BLaER1 treated with 17β-estradiol and CSF1 and Interleukin-3, amounts not matched to agents 10 nM and 100 nM (cell line): Measurements from ENCODE around the gene GBX1.

Experiments
- H3K27ac ChIP-seq, 11 experiments: shearing (Covaris generic); formaldehyde crosslinking; 2 replicates each; pipeline ENCODE4 v1.8.1; 2022
- H3K27me3 ChIP-seq, 11 experiments: shearing (Covaris generic); formaldehyde crosslinking; 2 replicates each; pipeline ENCODE4 v1.8.1; 2022
- H3K36me3 ChIP-seq, 11 experiments: shearing (Covaris generic); formaldehyde crosslinking; 2 replicates each; pipeline ENCODE4 v1.8.1; 2022
- H3K4me1 ChIP-seq, 10 experiments: shearing (Covaris generic); formaldehyde crosslinking; 2 replicates each; pipeline ENCODE4 v1.8.1; 2022
- H3K4me2 ChIP-seq, 11 experiments: shearing (Covaris generic); formaldehyde crosslinking; 2 replicates each; pipeline ENCODE4 v1.8.1; 2022
- H3K4me3 ChIP-seq, 10 experiments: shearing (Covaris generic); formaldehyde crosslinking; 2 replicates each; pipeline ENCODE4 v1.8.1; 2022
- H3K9ac ChIP-seq, 11 experiments: shearing (Covaris generic); formaldehyde crosslinking; 2 replicates each; pipeline ENCODE4 v1.8.1; 2022
- H3K9me3 ChIP-seq, 11 experiments: shearing (Covaris generic); formaldehyde crosslinking; replicated peaks in 1 of 11; 2 replicates each; pipeline ENCODE4 v1.8.1; 2022
- H4K20me1 ChIP-seq, 11 experiments: shearing (Covaris generic); formaldehyde crosslinking; 2 replicates each; pipeline ENCODE4 v1.8.1; 2022
- Cebpa-rat ChIP-seq, 11 experiments: shearing (Covaris generic); IDR thresholded peaks; 2 replicates each; pipeline ENCODE4 v1.8.1; 2022

GBX1 gene

GRCh38 chr7:151207804-151208203 lies 40.3 kb upstream of the GBX1 start:
- Histone ChIP-seq H3K27ac (no peak overlapping the region), H3K27me3 (peaks cover 0 to 27% (median 10%) of the 10 kb centered on the region in 11 experiments; a peak in 12 of 22 replicates), H3K36me3 (peaks cover 5 to 21% (median 14%) of the 10 kb centered on the region in 11 experiments; a peak in 21 of 22 replicates), H3K4me1 (peaks cover 0 to 24% (median 18%) of the 10 kb centered on the region in 10 experiments; a peak in 16 of 20 replicates), H3K4me2 (peak overlapping the region in 10 of 11 experiments; percentile 7 to 70 (median 62); a peak in 18 of 22 replicates), H3K9ac (no peak overlapping the region), H4K20me1 (peaks cover 0 to 52% (median 25%) of the 10 kb centered on the region in 11 experiments; a peak in 16 of 22 replicates), H3K9me3 (no peaks in the 10 kb centered on the region), H3K4me3 (no peak overlapping the region)
- TF ChIP-seq Cebpa-rat (IDR thresholded peaks at IDR 0.05): no peak

GRCh38 chr7:151207315-151207714 lies 39.8 kb upstream of the GBX1 start:
- Histone ChIP-seq H3K36me3 (peaks cover under 1 to 16% (median 9%) of the 10 kb centered on the region in 11 experiments; a peak in 19 of 22 replicates), H3K4me3 (no peak overlapping the region), H3K4me1 (peaks cover 0 to 24% (median 18%) of the 10 kb centered on the region in 10 experiments; a peak in 16 of 20 replicates), H3K9ac (0 out of 22 replicates have a peak overlapping the region, but pooled peaks of 1 of the 11 experiments have one; percentile 12), H4K20me1 (peaks cover 0 to 48% (median 20%) of the 10 kb centered on the region in 11 experiments; a peak in 16 of 22 replicates), H3K9me3 (no peaks in the 10 kb centered on the region), H3K27me3 (peaks cover 0 to 27% (median 14%) of the 10 kb centered on the region in 11 experiments; a peak in 12 of 22 replicates), H3K4me2 (peak overlapping the region in 10 of 11 experiments; percentile 7 to 70 (median 62); a peak in 18 of 22 replicates), H3K27ac (no peak overlapping the region)
- no peak for TF ChIP-seq Cebpa-rat (IDR thresholded peaks at IDR 0.05)

DNA sequence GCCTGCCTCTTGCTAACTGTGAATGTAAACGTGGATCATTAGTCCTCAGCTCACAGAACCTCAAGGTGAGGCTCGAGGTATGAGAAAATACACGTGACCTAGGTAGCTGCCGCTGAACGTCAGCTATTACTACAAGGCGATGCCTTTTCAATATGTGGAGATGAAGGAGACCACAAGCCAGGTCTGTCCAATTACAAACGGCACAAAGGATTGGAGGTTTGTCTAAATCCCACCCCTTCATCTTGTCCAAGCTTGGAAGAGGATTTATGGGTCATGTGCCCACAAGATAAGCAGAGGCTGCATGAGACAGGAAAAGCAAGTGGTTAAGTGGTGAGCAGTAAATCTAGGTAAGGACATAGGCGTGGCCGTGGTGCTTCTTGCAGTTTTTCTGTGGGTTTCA lies 39.4 kb upstream of the GBX1 start:
- H3K36me3 ChIP-seq: peaks cover 0 to 12% (median 5%) of the 10 kb centered on the region in 11 experiments; a peak in 12 of 22 replicates
- peaks cover 0 to 44% (median 16%) of the 10 kb centered on the region in 11 experiments; a peak in 12 of 22 replicates for H4K20me1 ChIP-seq
- H3K4me2 ChIP-seq: peak overlapping the region in 9 of 11 experiments; percentile 7 to 70 (median 64); a peak in 17 of 22 replicates
- no peaks in the 10 kb centered on the region for H3K9me3 ChIP-seq
- 0 out of 22 replicates have a peak overlapping the region, but pooled peaks of 1 of the 11 experiments have one; percentile 12 for H3K9ac ChIP-seq
- TF ChIP-seq Cebpa-rat (IDR thresholded peaks at IDR 0.05): no peak
- H3K4me3 ChIP-seq: no peak overlapping the region
- peaks cover 0 to 30% (median 14%) of the 10 kb centered on the region in 11 experiments; a peak in 12 of 22 replicates for H3K27me3 ChIP-seq
- no peak overlapping the region for H3K27ac ChIP-seq
- peaks cover 0 to 24% (median 18%) of the 10 kb centered on the region in 10 experiments; a peak in 16 of 20 replicates for H3K4me1 ChIP-seq

- no peak overlapping the region for H3K27ac ChIP-seq
- TF ChIP-seq Cebpa-rat (IDR thresholded peaks at IDR 0.05): no peak
- H3K4me1 ChIP-seq: peaks cover 0 to 24% (median 18%) of the 10 kb centered on the region in 10 experiments; a peak in 16 of 20 replicates
- H3K27me3 ChIP-seq: peaks cover 0 to 33% (median 21%) of the 10 kb centered on the region in 11 experiments; a peak in 12 of 22 replicates
- H4K20me1 ChIP-seq: peaks cover 0 to 32% (median 4%) of the 10 kb centered on the region in 11 experiments; a peak in 10 of 22 replicates
- peak overlapping the region in 1 of 11 experiments; percentile 8; a peak in 2 of 22 replicates for H3K4me2 ChIP-seq
- no peaks in the 10 kb centered on the region for H3K9me3 ChIP-seq
- no peak overlapping the region for H3K4me3 ChIP-seq
- no peak overlapping the region for H3K9ac ChIP-seq
- peaks cover 0 to 2% (median 0%) of the 10 kb centered on the region in 11 experiments; a peak in 1 of 22 replicates for H3K36me3 ChIP-seq
Observed at GRCh38 chr7:151205730-151206129, 38.2 kb upstream of the GBX1 start.

GRCh38 chr7:151204383-151205032 lies 37.0 kb upstream of the GBX1 start:
- Histone ChIP-seq H3K4me2 (no peak overlapping the region), H3K36me3 (no peaks in the 10 kb centered on the region), H4K20me1 (peaks cover 0 to 20% (median 0%) of the 10 kb centered on the region in 11 experiments; a peak in 7 of 22 replicates), H3K27me3 (peaks cover 0 to 33% (median 21%) of the 10 kb centered on the region in 11 experiments; a peak in 12 of 22 replicates), H3K9me3 (no peaks in the 10 kb centered on the region), H3K4me1 (peaks cover 0 to 24% (median 18%) of the 10 kb centered on the region in 10 experiments; a peak in 16 of 20 replicates), H3K27ac (no peak overlapping the region), H3K9ac (no peak overlapping the region), H3K4me3 (no peak overlapping the region)
- TF ChIP-seq Cebpa-rat (IDR thresholded peaks at IDR 0.05): no peak

DNA sequence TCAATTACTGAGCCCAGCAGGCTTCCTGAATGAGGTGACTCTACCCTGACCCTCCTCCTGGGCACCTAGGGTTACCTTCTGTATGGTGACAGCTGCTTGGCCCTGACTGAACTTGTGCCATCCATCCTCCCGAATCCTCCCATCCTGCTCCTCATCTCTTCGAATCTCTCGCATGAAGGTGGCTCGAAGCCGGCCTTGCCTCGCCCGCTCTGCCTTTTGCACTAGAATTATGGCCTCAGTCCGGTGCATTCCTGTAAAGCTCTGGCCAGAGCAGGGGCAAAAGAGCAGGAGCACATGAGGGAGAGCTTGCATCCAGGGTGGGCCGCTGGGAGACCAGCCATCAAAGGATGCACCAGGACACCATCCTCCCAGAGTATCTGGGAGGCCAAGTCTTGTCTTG lies 35.3 kb upstream of the GBX1 start:
- Histone ChIP-seq H3K4me2 (no peak overlapping the region), H3K4me1 (peaks cover 0 to 22% (median 15%) of the 10 kb centered on the region in 10 experiments; a peak in 16 of 20 replicates), H3K27ac (no peak overlapping the region), H3K9ac (no peak overlapping the region), H3K9me3 (no peaks in the 10 kb centered on the region), H3K36me3 (no peaks in the 10 kb centered on the region), H3K4me3 (no peak overlapping the region), H4K20me1 (peaks cover 0 to 17% (median 0%) of the 10 kb centered on the region in 11 experiments; a peak in 6 of 22 replicates), H3K27me3 (peaks cover 4 to 43% (median 22%) of the 10 kb centered on the region in 11 experiments; a peak in 13 of 22 replicates)
- no peak for TF ChIP-seq Cebpa-rat (IDR thresholded peaks at IDR 0.05)

- Histone ChIP-seq H3K4me2 (no peak overlapping the region), H3K9me3 (no peaks in the 10 kb centered on the region), H3K36me3 (no peaks in the 10 kb centered on the region), H3K4me1 (peaks cover 0 to 11% (median 4%) of the 10 kb centered on the region in 10 experiments; a peak in 14 of 20 replicates), H3K27ac (no peak overlapping the region), H3K27me3 (peaks cover 8 to 50% (median 33%) of the 10 kb centered on the region in 11 experiments; a peak in 17 of 22 replicates), H3K9ac (no peak overlapping the region), H4K20me1 (peaks cover 0 to 8% (median 0%) of the 10 kb centered on the region in 11 experiments; a peak in 2 of 22 replicates), H3K4me3 (no peak overlapping the region)
- TF ChIP-seq Cebpa-rat (IDR thresholded peaks at IDR 0.05): no peak
Observed at GRCh38 chr7:151201751-151202150, 34.3 kb upstream of the GBX1 start.

DNA sequence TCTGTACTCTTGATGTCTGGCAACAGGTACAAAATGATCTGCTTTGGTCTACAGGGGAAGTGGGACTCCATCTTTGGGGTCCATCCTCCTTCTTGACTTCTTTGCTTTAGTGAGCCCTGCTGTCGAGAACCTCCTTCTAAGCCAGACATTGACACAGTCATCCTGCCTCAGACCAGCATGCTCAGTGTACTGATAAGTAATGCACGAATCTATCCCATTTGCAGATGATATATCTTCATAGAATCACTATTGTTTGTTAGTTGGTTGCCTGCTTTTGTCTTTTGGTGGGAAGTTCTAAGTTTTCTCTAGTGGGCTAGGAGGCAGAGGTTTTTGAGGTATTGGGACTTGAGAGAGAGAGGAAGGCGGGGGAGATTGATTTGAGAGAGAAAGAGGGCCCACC lies 33.9 kb upstream of the GBX1 start:
- Histone ChIP-seq H3K36me3 (no peaks in the 10 kb centered on the region), H3K4me1 (peaks cover 0 to 7% (median under 1%) of the 10 kb centered on the region in 10 experiments; a peak in 5 of 20 replicates), H4K20me1 (peaks cover 0 to 6% (median 0%) of the 10 kb centered on the region in 11 experiments; a peak in 2 of 22 replicates), H3K4me3 (no peak overlapping the region), H3K27me3 (peaks cover 12 to 54% (median 37%) of the 10 kb centered on the region in 11 experiments; a peak in 19 of 22 replicates), H3K9ac (no peak overlapping the region), H3K27ac (no peak overlapping the region), H3K4me2 (no peak overlapping the region), H3K9me3 (no peaks in the 10 kb centered on the region)
- TF ChIP-seq Cebpa-rat (IDR thresholded peaks at IDR 0.05): no peak
